Activated T-cell treated with anti-CD3 and anti-CD28 coated beads, Interleukin-2, amount 50 U/mL, for 4 hours (primary cell): ENCODE measurements around the gene FOXL3. TPM values are rescaled to one million over a fixed set of nuclear protein-coding genes. Genes with fewer than 3 reads are reported as not detected.
"Not testable (repeated sequence)": the region's sequence is repeated elsewhere in the genome, so short reads cannot be mapped to it uniquely, and the experiment has no call there.

Source experiments
- ATAC-seq, 2 donors: fragments of 200-7000 bp; cut with Tn5 transposase; one replicate each; pipeline ENCODE4 v1.10.0; 2021
- DNase-seq: peaks from one replicate; pipeline ENCODE4 v3.0.0-alpha.2; 2020
- H3K27me3 Mint-ChIP-seq: one replicate; pipeline ENCODE4 v1.8.0; 2021; ENCODE audit warnings: low read depth, mixed read lengths
- H3K36me3 Mint-ChIP-seq: one replicate; pipeline ENCODE4 v1.8.0; 2022; ENCODE audit warnings: mixed read lengths; ENCODE audit not compliant: insufficient read depth
- H3K4me1 Mint-ChIP-seq: one replicate; pipeline ENCODE4 v1.8.0; 2021; ENCODE audit warnings: low read depth, mixed read lengths
- H3K4me3 Mint-ChIP-seq: one replicate; pipeline ENCODE4 v1.8.0; 2021; ENCODE audit warnings: mild to moderate bottlenecking, moderate library complexity, mixed read lengths
- H3K9me3 Mint-ChIP-seq: one replicate; pipeline ENCODE4 v1.8.0; 2021; ENCODE audit warnings: mixed read lengths
- total RNA-seq, 3 donors: library from RNA; stranded (reverse); gene quantifications; one replicate each; pipeline ENCODE4 v1.2.1, GENCODE V29; 2021

FOXL3 gene
- total RNA-seq, 3 donors from 2014 or later = not detected

GRCh38 chr7:285731-286130 is 4.2 kb upstream of the FOXL3 start:
- no peaks in the 10 kb centered on the region for H3K9me3 Mint-ChIP-seq
- no peak overlapping the region for H3K4me3 Mint-ChIP-seq
- H3K36me3 Mint-ChIP-seq = no peaks in the 10 kb centered on the region
- no peaks in the 10 kb centered on the region for H3K4me1 Mint-ChIP-seq
- ATAC-seq = no peak
- peaks cover 28% of the 10 kb centered on the region for H3K27me3 Mint-ChIP-seq
- no peak for DNase-seq

DNA sequence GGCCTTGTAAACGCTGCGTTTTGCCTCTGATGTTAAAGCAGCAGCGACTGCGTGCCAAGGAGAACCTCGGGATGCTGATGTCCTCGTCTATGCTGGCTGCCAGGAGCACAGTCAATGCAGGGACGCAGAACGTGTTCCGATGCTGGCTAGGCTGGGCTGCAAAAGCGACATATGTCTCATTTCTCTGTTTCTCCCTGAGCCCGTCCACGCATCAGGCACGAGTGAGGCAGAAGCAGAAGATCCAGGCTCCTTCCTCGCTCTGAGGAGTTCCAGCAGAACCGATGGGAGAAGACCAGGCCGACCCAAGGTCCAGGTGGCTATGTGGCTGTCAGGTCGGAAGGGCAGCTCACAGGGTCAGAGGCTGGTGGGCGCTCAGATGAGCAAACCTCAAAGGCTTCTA is 3.7 kb upstream of the FOXL3 start:
- Mint-ChIP-seq H3K27me3 (peaks cover 28% of the 10 kb centered on the region), H3K4me1 (no peaks in the 10 kb centered on the region), H3K36me3 (no peaks in the 10 kb centered on the region), H3K4me3 (no peak overlapping the region), H3K9me3 (no peaks in the 10 kb centered on the region)
- no peak for DNase-seq
- no peak for ATAC-seq

DNA sequence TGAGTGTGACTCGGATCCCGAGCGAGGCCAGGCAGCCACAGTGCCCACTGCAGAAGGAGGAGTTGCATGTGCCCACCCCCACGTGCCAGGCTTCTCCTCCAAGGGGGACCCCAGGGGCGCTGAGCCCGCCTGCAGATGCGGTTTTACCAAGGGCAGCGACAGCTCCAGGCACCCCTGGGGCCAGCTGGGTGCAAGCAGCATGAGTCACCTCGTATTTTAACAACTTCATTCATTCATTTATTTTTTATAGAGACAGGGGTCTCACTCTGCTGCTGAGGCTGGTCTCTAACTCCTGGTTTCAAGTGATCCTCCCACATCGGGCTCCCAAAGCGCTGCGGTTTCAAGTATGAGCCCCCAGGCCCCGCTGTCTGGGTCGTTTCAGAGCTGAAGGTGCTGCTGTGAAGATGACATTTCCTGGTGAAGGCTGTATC is 1.3 kb upstream of the FOXL3 start:
- H3K4me3 Mint-ChIP-seq = no peak overlapping the region
- peaks cover 51% of the 10 kb centered on the region for H3K27me3 Mint-ChIP-seq
- H3K9me3 Mint-ChIP-seq = no peaks in the 10 kb centered on the region
- ATAC-seq (no peak), DNase-seq (no peak)
- no peaks in the 10 kb centered on the region for H3K36me3 Mint-ChIP-seq
- no peaks in the 10 kb centered on the region for H3K4me1 Mint-ChIP-seq

GRCh38 chr7:289209-289755 is 688 bp upstream of the FOXL3 start:
- H3K27me3 Mint-ChIP-seq = peaks cover 54% of the 10 kb centered on the region
- no peaks in the 10 kb centered on the region for H3K4me1 Mint-ChIP-seq
- no peak overlapping the region for H3K4me3 Mint-ChIP-seq

DNA sequence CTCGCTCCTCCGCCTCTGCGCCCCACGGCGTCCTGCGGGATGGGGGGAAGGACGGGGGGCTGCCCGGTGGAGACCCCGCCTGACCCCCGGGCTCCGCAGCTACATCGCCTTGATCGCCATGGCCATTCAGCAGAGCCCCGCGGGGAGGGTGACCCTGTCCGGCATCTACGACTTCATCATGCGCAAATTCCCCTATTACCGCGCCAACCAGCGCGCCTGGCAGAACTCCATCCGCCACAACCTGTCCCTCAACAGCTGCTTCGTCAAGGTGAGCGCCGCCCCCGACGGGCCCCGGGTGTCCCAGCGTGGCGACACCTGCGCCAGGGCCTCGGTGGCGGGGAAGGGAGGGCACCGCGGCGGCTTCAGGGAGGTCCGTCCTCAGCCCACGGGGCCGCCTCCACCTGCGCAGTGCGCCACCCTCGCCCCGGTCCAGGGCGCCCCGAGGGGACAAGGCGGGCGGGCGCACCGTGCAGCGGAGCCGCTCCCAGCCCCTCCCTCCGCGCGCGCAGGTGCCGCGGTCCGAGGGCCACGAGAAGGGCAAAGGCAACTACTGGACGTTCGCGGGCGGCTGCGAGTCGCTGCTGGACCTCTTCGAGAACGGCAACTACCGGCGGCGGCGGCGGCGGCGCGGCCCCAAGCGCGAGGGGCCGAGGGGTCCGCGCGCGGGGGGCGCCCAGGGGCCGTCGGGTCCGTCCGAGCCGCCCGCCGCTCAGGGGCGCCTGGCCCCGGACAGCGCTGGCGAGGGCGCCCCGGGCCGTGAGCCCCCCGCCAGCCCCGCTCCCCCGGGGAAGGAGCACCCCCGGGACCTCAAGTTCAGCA is 793 bp downstream of the FOXL3 start:
- H3K4me3 Mint-ChIP-seq = no peak overlapping the region
- peaks cover 54% of the 10 kb centered on the region for H3K27me3 Mint-ChIP-seq
- H3K36me3 Mint-ChIP-seq = no peaks in the 10 kb centered on the region
- ATAC-seq = no peak
- DNase-seq = no peak
- H3K9me3 Mint-ChIP-seq = no peaks in the 10 kb centered on the region
- no peaks in the 10 kb centered on the region for H3K4me1 Mint-ChIP-seq

More at GRCh38 chr7:289209-289755, 688 bp upstream of the FOXL3 start:
- no peak for DNase-seq
- H3K36me3 Mint-ChIP-seq = no peaks in the 10 kb centered on the region
- no peak for ATAC-seq
- no peaks in the 10 kb centered on the region for H3K9me3 Mint-ChIP-seq

DNA sequence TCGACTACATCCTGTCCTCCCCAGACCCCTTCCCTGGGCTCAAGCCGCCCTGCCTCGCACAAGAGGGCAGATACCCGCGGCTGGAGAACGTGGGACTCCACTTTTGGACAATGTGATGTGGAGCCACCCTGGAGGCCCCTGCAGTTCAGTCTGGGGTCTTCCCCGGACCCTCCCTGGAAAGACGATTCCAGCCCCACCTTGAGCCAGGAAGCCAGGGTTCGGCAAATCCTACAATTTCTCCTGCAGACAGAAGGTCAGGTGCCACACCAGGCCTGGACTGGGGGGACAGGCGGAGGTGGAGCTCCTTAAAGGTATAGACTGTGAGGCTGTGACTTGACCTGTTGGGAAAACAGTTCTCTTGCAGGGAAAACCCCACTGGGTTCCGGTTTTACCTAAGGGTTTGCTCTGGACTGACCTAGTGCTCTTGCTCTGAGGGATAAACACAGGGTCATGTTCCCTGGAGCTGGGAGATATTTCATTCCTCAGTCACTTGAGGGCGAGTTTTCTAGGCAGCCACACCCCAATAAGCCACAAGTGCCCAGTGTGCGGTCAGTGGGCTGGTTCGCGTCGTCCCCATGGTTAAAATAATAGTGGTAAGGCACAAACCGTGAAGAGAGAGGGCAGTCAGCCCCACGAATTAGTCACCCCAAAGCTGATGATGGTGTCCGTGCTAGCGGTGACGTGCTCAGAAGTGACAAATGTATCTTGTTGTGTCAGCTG is 1.6 kb downstream of the FOXL3 start:
- Mint-ChIP-seq H3K36me3 (no peaks in the 10 kb centered on the region), H3K4me3 (no peak overlapping the region), H3K9me3 (no peaks in the 10 kb centered on the region)

GRCh38 chr7:292226-292625 is 2.3 kb downstream of the FOXL3 start:
- Mint-ChIP-seq H3K4me3 (no peak overlapping the region), H3K4me1 (no peaks in the 10 kb centered on the region), H3K36me3 (no peaks in the 10 kb centered on the region), H3K9me3 (no peaks in the 10 kb centered on the region), H3K27me3 (peaks cover 47% of the 10 kb centered on the region)
- DNase-seq (no peak), ATAC-seq (no peak)

More for the DNA sequence above, 1.6 kb downstream of the FOXL3 start:
- H3K4me1 Mint-ChIP-seq = no peaks in the 10 kb centered on the region
- no peak for ATAC-seq
- peaks cover 52% of the 10 kb centered on the region for H3K27me3 Mint-ChIP-seq
- DNase-seq = no peak

DNA sequence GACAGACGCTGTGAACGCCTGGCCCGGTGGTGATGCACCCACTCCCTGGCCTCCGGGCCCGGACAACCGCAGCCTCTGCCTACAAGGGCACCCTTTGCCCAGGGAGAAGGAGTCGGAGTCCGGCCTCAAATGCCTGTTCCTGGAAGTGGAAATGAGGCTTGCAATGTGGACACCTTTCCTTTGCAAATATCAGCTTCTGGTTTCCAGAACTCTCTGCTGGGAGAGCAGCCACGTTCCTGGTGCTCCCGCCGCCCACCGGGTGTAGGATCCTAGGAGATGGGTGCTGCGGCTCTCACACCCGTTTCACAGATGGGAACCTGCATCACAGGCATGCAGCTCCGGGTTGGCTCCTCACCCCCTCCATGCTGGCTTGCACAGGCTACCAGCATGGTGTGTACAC is 2.9 kb downstream of the FOXL3 start:
- Mint-ChIP-seq H3K36me3 (no peaks in the 10 kb centered on the region), H3K9me3 (no peaks in the 10 kb centered on the region), H3K4me1 (no peaks in the 10 kb centered on the region), H3K4me3 (no peak overlapping the region), H3K27me3 (peaks cover 43% of the 10 kb centered on the region)
- no peak for ATAC-seq
- DNase-seq = no peak

GRCh38 chr7:293681-294439 is 3.9 kb downstream of the FOXL3 start:
- Mint-ChIP-seq H3K27me3 (peaks cover 36% of the 10 kb centered on the region), H3K36me3 (no peaks in the 10 kb centered on the region), H3K4me3 (no peak overlapping the region), H3K9me3 (no peaks in the 10 kb centered on the region), H3K4me1 (no peaks in the 10 kb centered on the region)
- no peak for DNase-seq
- no peak for ATAC-seq

- H3K27me3 Mint-ChIP-seq = peaks cover 32% of the 10 kb centered on the region
- no peaks in the 10 kb centered on the region for H3K9me3 Mint-ChIP-seq
- H3K4me1 Mint-ChIP-seq = no peaks in the 10 kb centered on the region
- DNase-seq = no peak
- ATAC-seq = no peak
- H3K4me3 Mint-ChIP-seq = no peak overlapping the region
- H3K36me3 Mint-ChIP-seq = no peaks in the 10 kb centered on the region
Measured at GRCh38 chr7:294440-295154, 4.6 kb downstream of the FOXL3 start.

GRCh38 chr7:295155-296154 is 5.5 kb downstream of the FOXL3 start:
- no peak for DNase-seq
- Mint-ChIP-seq H3K4me3 (no peak overlapping the region), H3K4me1 (no peaks in the 10 kb centered on the region), H3K36me3 (no peaks in the 10 kb centered on the region), H3K27me3 (peaks cover 32% of the 10 kb centered on the region), H3K9me3 (no peaks in the 10 kb centered on the region)
- no peak for ATAC-seq

DNA sequence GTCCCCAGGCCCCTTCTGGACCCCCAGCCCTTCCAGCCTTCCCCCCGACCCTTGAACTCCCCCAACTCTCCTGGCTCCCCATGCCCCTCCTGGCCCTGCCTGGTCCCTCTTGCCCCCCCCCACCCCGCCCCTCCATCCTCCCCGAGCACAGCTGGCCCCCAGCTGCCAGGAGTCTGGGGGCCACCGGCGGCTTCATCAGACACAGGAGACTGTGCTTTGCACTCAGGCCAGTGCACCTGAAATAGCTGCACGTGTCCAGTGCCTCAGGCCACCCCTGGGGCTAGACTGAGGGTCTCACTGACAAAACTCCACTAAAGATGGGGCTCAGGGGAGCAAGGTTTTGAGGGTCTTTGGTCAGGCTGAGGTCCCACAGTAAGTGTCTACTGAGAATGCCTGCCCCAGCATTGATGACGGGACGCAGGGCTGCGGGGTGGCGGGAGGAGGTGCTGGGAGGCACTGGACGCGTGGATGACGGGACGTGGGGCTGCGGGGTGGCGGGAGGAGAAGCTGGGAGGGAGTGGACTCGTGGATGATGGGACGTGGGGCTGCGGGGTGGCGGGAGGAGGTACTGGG is 6.5 kb downstream of the FOXL3 start:
- H3K27me3 Mint-ChIP-seq = peaks cover 29% of the 10 kb centered on the region
- no peak for DNase-seq
- H3K4me3 Mint-ChIP-seq = no peak overlapping the region
- H3K4me1 Mint-ChIP-seq = no peaks in the 10 kb centered on the region
- no peaks in the 10 kb centered on the region for H3K9me3 Mint-ChIP-seq
- H3K36me3 Mint-ChIP-seq = no peaks in the 10 kb centered on the region
- no peak for ATAC-seq

DNA sequence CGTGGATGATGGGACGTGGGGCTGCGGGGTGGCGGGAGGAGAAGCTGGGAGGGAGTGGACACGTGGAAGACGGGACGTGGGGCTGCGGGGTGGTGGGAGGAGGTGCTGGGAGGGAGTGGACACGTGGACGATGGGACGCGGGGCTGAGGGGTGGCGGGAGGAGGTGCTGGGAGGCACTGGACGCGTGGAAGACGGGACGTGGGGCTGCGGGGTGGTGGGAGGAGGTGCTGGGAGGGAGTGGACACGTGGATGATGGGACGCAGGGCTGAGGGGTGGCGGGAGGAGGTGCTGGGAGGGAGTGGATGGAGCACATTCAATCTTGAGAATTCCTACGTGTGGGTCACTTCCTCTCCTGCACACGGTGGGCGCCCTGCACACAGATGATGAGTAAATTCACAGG is 7.2 kb downstream of the FOXL3 start:
- H3K36me3 Mint-ChIP-seq, DNase-seq, H3K4me1 Mint-ChIP-seq, H3K4me3 Mint-ChIP-seq, ATAC-seq, H3K9me3 Mint-ChIP-seq: not testable (repeated sequence)
- H3K27me3 Mint-ChIP-seq = peaks cover 22% of the 10 kb centered on the region
